Muscle of leg (tissue), 11 donors: ENCODE results near the gene ADGRA1. TPM values are rescaled to one million over a fixed set of nuclear protein-coding genes. Genes with fewer than 3 reads are reported as not detected.

ENCODE experiments used
- DNase-seq: peaks from one replicate; pipeline ENCODE4 v3.0.0; 2013
- H3K27ac ChIP-seq: one replicate; pipeline ENCODE4 v1.5.1; 2013; ENCODE audit warnings: mild to moderate bottlenecking, low read length, control low read depth
- H3K27me3 ChIP-seq: one replicate; pipeline ENCODE4 v1.6.1; 2013; ENCODE audit warnings: low read length; ENCODE audit not compliant: control insufficient read depth, insufficient read depth
- H3K36me3 ChIP-seq: one replicate; pipeline ENCODE4 v1.6.1; 2013; ENCODE audit warnings: low read length; ENCODE audit not compliant: control insufficient read depth, insufficient read depth
- H3K4me1 ChIP-seq: one replicate; pipeline ENCODE4 v1.6.1; 2013; ENCODE audit warnings: low read length; ENCODE audit not compliant: control insufficient read depth, insufficient read depth
- H3K4me3 ChIP-seq: one replicate; pipeline ENCODE4 v1.5.1; 2013; ENCODE audit warnings: low read length, control low read depth
- H3K9me3 ChIP-seq: replicated peaks from 2 replicates; pipeline ENCODE4 v1.6.1; 2013; ENCODE audit warnings: low read depth, low read length; ENCODE audit not compliant: control insufficient read depth
- WGBS: methylation state at CpG from one replicate; pipeline ENCODE4 v1.1.5; 2013; ENCODE audit warnings: missing lambda C conversion rate; ENCODE audit not compliant: insufficient coverage; 5-methylcytosine and 5-hydroxymethylcytosine counted together
- polyA plus RNA-seq, 8 donors: library from polyadenylated mRNA; unstranded; fragments of 120-200 nt; gene quantifications; one replicate each; pipeline versions ENCODE4 v1.2.1 to v1.2.3, GENCODE V29; 2013; ENCODE audit warnings: inconsistent platforms in 1 of 8, low replicate concordance in 1 of 8; ENCODE audit not compliant: insufficient read length in 8 of 8, insufficient read depth in 1 of 8
- total RNA-seq: library from RNA; stranded (reverse); fragments of 120-200 nt; gene quantifications from one replicate; pipeline ENCODE4 v1.2.4, GENCODE V29; 2013

ADGRA1 gene
- total and polyA plus RNA-seq, 9 donors = 0.80 to 3.5 (median 2.9) TPM

GRCh38 chr10:133072720-133073390 is 14.9 kb upstream of the ADGRA1 start:
- Histone ChIP-seq H3K27me3 (peaks cover 20% of the 10 kb centered on the region), H3K27ac (no peak overlapping the region), H3K4me3 (no peak overlapping the region), H3K36me3 (no peaks in the 10 kb centered on the region), H3K4me1 (peaks cover 43% of the 10 kb centered on the region), H3K9me3 (peaks cover 4% of the 10 kb centered on the region)
- WGBS = 65% methylated on average over 30 of the region's 34 CpGs
- peak; percentile 57 for DNase-seq

GRCh38 chr10:133075346-133076137 is 12.2 kb upstream of the ADGRA1 start:
- Histone ChIP-seq H3K4me1 (peaks cover 32% of the 10 kb centered on the region), H3K4me3 (no peak overlapping the region), H3K9me3 (peaks cover 4% of the 10 kb centered on the region), H3K36me3 (no peaks in the 10 kb centered on the region), H3K27ac (no peak overlapping the region), H3K27me3 (peaks cover 23% of the 10 kb centered on the region)
- no peak for DNase-seq
- 83% methylated on average over 19 of the region's 25 CpGs for WGBS

- Histone ChIP-seq H3K4me3 (no peak overlapping the region), H3K9me3 (peaks cover 4% of the 10 kb centered on the region), H3K4me1 (peaks cover 26% of the 10 kb centered on the region), H3K27ac (no peak overlapping the region), H3K36me3 (no peaks in the 10 kb centered on the region), H3K27me3 (peaks cover 30% of the 10 kb centered on the region)
- DNase-seq = no peak
- WGBS = 85% methylated on average over 20 of the region's 30 CpGs
Observed at GRCh38 chr10:133076274-133077038, 11.3 kb upstream of the ADGRA1 start.

GRCh38 chr10:133079836-133080682 is 7.7 kb upstream of the ADGRA1 start:
- Histone ChIP-seq H3K27ac (no peak overlapping the region), H3K4me1 (peaks cover 8% of the 10 kb centered on the region), H3K9me3 (no peaks in the 10 kb centered on the region), H3K27me3 (peaks cover 53% of the 10 kb centered on the region), H3K4me3 (no peak overlapping the region), H3K36me3 (no peaks in the 10 kb centered on the region)
- DNase-seq = peak; percentile 46
- WGBS = 45% methylated on average over 34 of the region's 39 CpGs

GRCh38 chr10:133080683-133081040 is 7.1 kb upstream of the ADGRA1 start:
- Histone ChIP-seq H3K27me3 (peaks cover 56% of the 10 kb centered on the region), H3K36me3 (no peaks in the 10 kb centered on the region), H3K27ac (no peak overlapping the region), H3K4me3 (no peak overlapping the region), H3K4me1 (peaks cover 8% of the 10 kb centered on the region), H3K9me3 (no peaks in the 10 kb centered on the region)
- DNase-seq = no peak
- WGBS = 23% methylated on average over 7 of the region's 7 CpGs

- Histone ChIP-seq H3K27me3 (peaks cover 65% of the 10 kb centered on the region), H3K36me3 (no peaks in the 10 kb centered on the region), H3K9me3 (no peaks in the 10 kb centered on the region), H3K4me3 (no peak overlapping the region), H3K4me1 (peaks cover 13% of the 10 kb centered on the region), H3K27ac (no peak overlapping the region)
- DNase-seq = no peak
- WGBS = 91% methylated on average over 16 of the region's 16 CpGs
Observed at GRCh38 chr10:133081636-133082035, 6.1 kb upstream of the ADGRA1 start.

GRCh38 chr10:133082685-133083421 is 4.9 kb upstream of the ADGRA1 start:
- DNase-seq = no peak
- H3K36me3 ChIP-seq = no peaks in the 10 kb centered on the region
- H3K9me3 ChIP-seq = no peaks in the 10 kb centered on the region
- no peak overlapping the region for H3K4me3 ChIP-seq
- peaks cover 22% of the 10 kb centered on the region for H3K4me1 ChIP-seq
- H3K27me3 ChIP-seq = peaks cover 69% of the 10 kb centered on the region
- WGBS = 50% methylated on average over 43 of the region's 43 CpGs
- H3K27ac ChIP-seq = no peak overlapping the region

- Histone ChIP-seq H3K4me1 (peaks cover 23% of the 10 kb centered on the region), H3K27ac (no peak overlapping the region), H3K36me3 (no peaks in the 10 kb centered on the region), H3K27me3 (peaks cover 75% of the 10 kb centered on the region), H3K4me3 (no peak overlapping the region), H3K9me3 (no peaks in the 10 kb centered on the region)
- DNase-seq = no peak
- WGBS = 63% methylated on average over 26 of the region's 30 CpGs
Observed at GRCh38 chr10:133083422-133084100, 4.2 kb upstream of the ADGRA1 start.

- WGBS = 71% methylated on average over 16 of the region's 17 CpGs
- no peaks in the 10 kb centered on the region for H3K9me3 ChIP-seq
- peaks cover 84% of the 10 kb centered on the region for H3K27me3 ChIP-seq
- peaks cover 32% of the 10 kb centered on the region for H3K4me1 ChIP-seq
- H3K27ac ChIP-seq = no peak overlapping the region
- H3K36me3 ChIP-seq = no peaks in the 10 kb centered on the region
- no peak overlapping the region for H3K4me3 ChIP-seq
- DNase-seq = no peak
Observed at GRCh38 chr10:133084491-133084890, 3.2 kb upstream of the ADGRA1 start.
